Retinal pigment epithelial cell (primary cell): ENCODE data around the gene JPT1.

Experiments
- DNase-seq: peaks from one replicate; pipeline ENCODE4 v3.0.0-alpha.2; 2010; ENCODE audit warnings: low read depth
- H3K4me3 ChIP-seq: 2 replicates; pipeline ENCODE4 v1.5.1; 2011; ENCODE audit warnings: mild to moderate bottlenecking, low read length, control low read depth, moderate library complexity
- CTCF ChIP-seq: conservative IDR thresholded peaks from 2 replicates; pipeline ENCODE4 v1.5.1; 2011; ENCODE audit warnings: low read depth, low read length, control low read depth, inconsistent platforms

Gene JPT1

DNA sequence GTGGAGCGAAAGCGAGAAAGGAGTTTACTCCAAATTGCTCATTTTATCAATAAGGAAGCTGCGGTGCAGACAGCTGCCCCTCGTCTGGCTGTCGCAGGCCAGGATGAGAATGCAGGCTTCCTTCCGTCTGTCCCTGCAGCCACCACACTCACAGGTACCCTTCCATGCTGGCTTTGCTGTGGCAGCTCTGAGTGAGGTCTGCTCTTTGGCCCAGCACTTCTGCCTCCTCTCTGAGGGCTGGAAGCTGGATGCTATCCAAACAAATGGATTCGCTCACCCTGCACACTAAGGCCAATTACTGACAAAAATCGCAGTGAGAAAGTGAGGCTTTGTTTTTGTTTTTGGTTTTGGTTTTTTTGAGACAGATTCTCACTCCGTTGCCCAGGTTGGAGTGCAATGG lies 37.6 kb downstream of the JPT1 start:
- DNase-seq, result no peak
- TF ChIP-seq CTCF, result no peak
- no peak overlapping the region for H3K4me3 ChIP-seq

DNA sequence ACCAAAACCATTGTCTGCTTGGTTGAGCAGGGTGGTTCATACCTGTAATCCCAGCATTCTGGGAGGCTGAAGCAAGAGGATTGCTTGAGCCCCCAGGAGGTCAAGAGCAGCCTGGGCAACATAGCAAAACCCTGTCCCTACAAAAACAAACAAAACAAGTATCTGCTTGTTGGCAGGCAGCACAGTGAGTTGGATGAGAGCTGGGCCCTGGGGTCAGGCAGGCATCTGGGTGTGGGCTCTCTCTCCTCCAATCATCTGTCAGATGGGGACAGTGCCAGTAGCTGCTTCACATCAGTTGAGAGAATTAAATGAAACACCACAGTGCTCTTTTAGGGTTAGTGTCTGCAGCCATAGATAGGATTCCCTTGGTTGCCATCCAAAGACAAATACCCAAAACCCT lies 38.8 kb downstream of the JPT1 start:
- H3K4me3 ChIP-seq, result no peak overlapping the region
- no peak for TF ChIP-seq CTCF
- DNase-seq, result no peak

GRCh38 chr17:75114552-75115314 lies 39.6 kb downstream of the JPT1 start:
- TF ChIP-seq CTCF, result no peak
- H3K4me3 ChIP-seq, result peak overlapping the region; percentile 40
- no peak for DNase-seq

GRCh38 chr17:75113798-75114551 lies 40.3 kb downstream of the JPT1 start:
- peak overlapping the region; percentile 40 for H3K4me3 ChIP-seq
- TF ChIP-seq CTCF, result peak; percentile 96
- peak; percentile 49 for DNase-seq

DNA sequence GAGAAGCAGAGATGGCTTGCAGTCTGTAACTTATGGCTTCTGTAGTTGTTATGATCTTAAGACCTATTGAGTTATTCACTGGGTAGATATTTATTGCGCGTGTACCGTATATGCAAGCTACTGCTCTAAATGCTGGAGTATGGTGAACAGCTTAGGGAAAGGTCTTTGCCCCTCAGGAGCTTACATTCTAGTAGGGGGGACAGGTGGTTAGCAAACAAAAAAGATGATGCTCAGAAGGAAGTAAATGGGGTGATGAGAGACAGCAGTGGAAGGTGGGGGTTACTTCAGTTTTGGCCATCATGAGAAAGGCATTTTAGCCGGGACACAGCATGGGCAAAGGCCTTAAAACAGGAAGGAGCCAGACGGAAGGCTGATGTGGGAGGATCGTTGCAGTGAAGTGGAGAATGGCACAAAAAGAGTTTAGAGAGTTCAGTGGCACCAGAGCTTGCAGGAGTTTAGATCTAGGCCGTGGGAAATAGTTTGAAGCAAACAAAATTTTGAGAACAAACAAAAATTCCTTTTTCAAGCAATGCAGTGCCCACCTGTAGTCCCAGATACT lies 42.5 kb downstream of the JPT1 start:
- TF ChIP-seq CTCF, result no peak
- H3K4me3 ChIP-seq, result no peak overlapping the region
- DNase-seq, result no peak

- H3K4me3 ChIP-seq, result peak overlapping the region; percentile 86
- DNase-seq, result no peak
- TF ChIP-seq CTCF, result no peak
Measured at GRCh38 chr17:75110234-75110937, 43.9 kb downstream of the JPT1 start.
